ENCODE data around the gene CKS1B.
A peak's percentile ranks its signal among the peaks of the same experiment; 100 is the strongest.

The CKS1B gene

DNA sequence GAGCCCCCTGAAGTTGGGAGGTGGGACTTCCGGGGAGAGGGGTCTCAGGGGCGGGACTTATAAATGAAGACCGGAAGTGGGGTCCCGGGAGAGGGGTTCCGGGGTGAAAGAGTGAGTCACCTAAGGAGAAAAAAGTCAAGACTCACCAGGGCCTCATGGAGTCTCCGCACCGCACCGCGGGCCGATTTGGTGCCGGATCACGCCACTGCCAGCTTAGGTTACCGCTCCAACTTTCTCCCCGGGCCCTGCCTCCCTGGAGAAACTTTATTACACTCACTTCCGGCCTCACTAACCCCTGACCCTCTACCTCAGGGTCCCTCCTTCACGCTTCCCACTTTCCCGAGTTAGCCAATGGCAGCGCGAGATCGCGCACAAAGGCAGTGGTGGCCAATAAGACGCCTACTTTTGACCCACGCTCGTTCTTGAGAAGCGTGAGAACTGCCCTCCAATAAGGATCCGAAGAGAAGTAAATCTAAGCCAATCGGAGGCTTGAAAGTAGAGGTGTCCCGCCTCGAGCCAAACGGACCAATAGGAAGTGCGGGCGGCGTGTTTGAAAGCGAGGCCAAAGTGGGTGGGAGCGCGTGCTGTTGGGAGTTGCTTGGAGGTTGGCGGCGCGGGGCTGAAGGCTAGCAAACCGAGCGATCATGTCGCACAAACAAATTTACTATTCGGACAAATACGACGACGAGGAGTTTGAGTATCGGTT, at the start of gene CKS1B:
CKS1B (plus strand) TSS at position 580 of the 706 bp plus-strand sequence; CDS start at position 645, 65 bp downstream.
- no peaks in the 10 kb centered on the region for H3K9me3 ChIP-seq (ENCODE audit: low read depth, low read length)
- TF ChIP-seq EZH2 (IDR thresholded peaks at IDR 0.05) = no peak
- TF ChIP-seq POLR2AphosphoS5 (IDR thresholded peaks at IDR 0.05; ENCODE audit: borderline replicate concordance, low read depth, low read length) = peak; percentile 86; the same call in 1 of the 2 replicates
- TF ChIP-seq FOXP2 (optimal IDR thresholded peaks at IDR 0.05; ENCODE audit: control extremely low read depth, extremely low read length, insufficient read depth) = no peak
- peaks cover 25% of the 10 kb centered on the region for H3K36me3 ChIP-seq (ENCODE audit: insufficient read depth, low read length)
- H3K4me3 ChIP-seq = peak within 1 kb of the TSS; percentile 97
- peak; percentile 99 for DNase-seq (ENCODE audit: low read depth, low spot score)
- peak within 1 kb of the TSS; percentile 95 for H3K9ac ChIP-seq (ENCODE audit: insufficient read length)
- H3K27ac ChIP-seq = peak within 1 kb of the TSS; percentile 99

GRCh38 chr1:154925335-154926170, 48.9 kb upstream of the CKS1B start:
- H3K9ac ChIP-seq (ENCODE audit: insufficient read length) = no peak overlapping the region
- no peak overlapping the region for H3K4me3 ChIP-seq
- H3K27ac ChIP-seq = no peak overlapping the region
- H3K36me3 ChIP-seq (ENCODE audit: insufficient read depth, low read length) = peaks cover 36% of the 10 kb centered on the region; the same call in 1 of the 2 replicates
- H3K9me3 ChIP-seq (ENCODE audit: low read depth, low read length) = no peaks in the 10 kb centered on the region
- DNase-seq (ENCODE audit: low read depth, low spot score) = no peak
- TF ChIP-seq EZH2 (IDR thresholded peaks at IDR 0.05) (no peak), POLR2AphosphoS5 (IDR thresholded peaks at IDR 0.05; ENCODE audit: borderline replicate concordance, low read depth, low read length) (no peak), FOXP2 (optimal IDR thresholded peaks at IDR 0.05; ENCODE audit: control extremely low read depth, extremely low read length, insufficient read depth) (no peak)

- Histone ChIP-seq H3K27ac (no peak overlapping the region), H3K9me3 (ENCODE audit: low read depth, low read length) (no peaks in the 10 kb centered on the region), H3K4me3 (no peak overlapping the region), H3K9ac (ENCODE audit: insufficient read length) (no peak overlapping the region), H3K36me3 (ENCODE audit: insufficient read depth, low read length) (peaks cover 36% of the 10 kb centered on the region; the same call in 1 of the 2 replicates)
- DNase-seq (ENCODE audit: low read depth, low spot score) = no peak
- no peak for TF ChIP-seq EZH2 (IDR thresholded peaks at IDR 0.05)
- no peak for TF ChIP-seq FOXP2 (optimal IDR thresholded peaks at IDR 0.05; ENCODE audit: control extremely low read depth, extremely low read length, insufficient read depth)
- no peak for TF ChIP-seq POLR2AphosphoS5 (IDR thresholded peaks at IDR 0.05; ENCODE audit: borderline replicate concordance, low read depth, low read length)
Observed at GRCh38 chr1:154926201-154926600, 48.3 kb upstream of the CKS1B start.

- TF ChIP-seq FOXP2 (optimal IDR thresholded peaks at IDR 0.05; ENCODE audit: control extremely low read depth, extremely low read length, insufficient read depth) = no peak
- TF ChIP-seq EZH2 (IDR thresholded peaks at IDR 0.05) = no peak
- no peak for TF ChIP-seq POLR2AphosphoS5 (IDR thresholded peaks at IDR 0.05; ENCODE audit: borderline replicate concordance, low read depth, low read length)
- no peak for DNase-seq (ENCODE audit: low read depth, low spot score)
- peaks cover 10% of the 10 kb centered on the region; the same call in 1 of the 2 replicates for H3K36me3 ChIP-seq (ENCODE audit: insufficient read depth, low read length)
- H3K27ac ChIP-seq = no peak overlapping the region
- no peak overlapping the region for H3K9ac ChIP-seq (ENCODE audit: insufficient read length)
- no peak overlapping the region for H3K4me3 ChIP-seq
- no peaks in the 10 kb centered on the region for H3K9me3 ChIP-seq (ENCODE audit: low read depth, low read length)
Observed at GRCh38 chr1:154931940-154932487, 42.5 kb upstream of the CKS1B start.

GRCh38 chr1:154934358-154934948, 40.0 kb upstream of the CKS1B start:
- TF ChIP-seq EZH2 (IDR thresholded peaks at IDR 0.05) (no peak), FOXP2 (optimal IDR thresholded peaks at IDR 0.05; ENCODE audit: control extremely low read depth, extremely low read length, insufficient read depth) (no peak)
- DNase-seq (ENCODE audit: low read depth, low spot score) = no peak
- no peaks in the 10 kb centered on the region for H3K9me3 ChIP-seq (ENCODE audit: low read depth, low read length)
- H3K4me3 ChIP-seq = no peak overlapping the region
- no peak overlapping the region for H3K9ac ChIP-seq (ENCODE audit: insufficient read length)
- H3K36me3 ChIP-seq (ENCODE audit: insufficient read depth, low read length) = no peaks in the 10 kb centered on the region
- H3K27ac ChIP-seq = no peak overlapping the region

GRCh38 chr1:154935749-154936554, 38.5 kb upstream of the CKS1B start:
- Histone ChIP-seq H3K4me3 (peak overlapping the region; percentile 98), H3K36me3 (ENCODE audit: insufficient read depth, low read length) (no peaks in the 10 kb centered on the region), H3K9ac (ENCODE audit: insufficient read length) (peak overlapping the region; percentile 99), H3K9me3 (ENCODE audit: low read depth, low read length) (no peaks in the 10 kb centered on the region), H3K27ac (peak overlapping the region; percentile 99)
- no peak for DNase-seq (ENCODE audit: low read depth, low spot score)
- TF ChIP-seq EZH2 (IDR thresholded peaks at IDR 0.05) = no peak
- TF ChIP-seq FOXP2 (optimal IDR thresholded peaks at IDR 0.05; ENCODE audit: control extremely low read depth, extremely low read length, insufficient read depth) = no peak
- no peak for TF ChIP-seq POLR2AphosphoS5 (IDR thresholded peaks at IDR 0.05; ENCODE audit: borderline replicate concordance, low read depth, low read length)

DNA sequence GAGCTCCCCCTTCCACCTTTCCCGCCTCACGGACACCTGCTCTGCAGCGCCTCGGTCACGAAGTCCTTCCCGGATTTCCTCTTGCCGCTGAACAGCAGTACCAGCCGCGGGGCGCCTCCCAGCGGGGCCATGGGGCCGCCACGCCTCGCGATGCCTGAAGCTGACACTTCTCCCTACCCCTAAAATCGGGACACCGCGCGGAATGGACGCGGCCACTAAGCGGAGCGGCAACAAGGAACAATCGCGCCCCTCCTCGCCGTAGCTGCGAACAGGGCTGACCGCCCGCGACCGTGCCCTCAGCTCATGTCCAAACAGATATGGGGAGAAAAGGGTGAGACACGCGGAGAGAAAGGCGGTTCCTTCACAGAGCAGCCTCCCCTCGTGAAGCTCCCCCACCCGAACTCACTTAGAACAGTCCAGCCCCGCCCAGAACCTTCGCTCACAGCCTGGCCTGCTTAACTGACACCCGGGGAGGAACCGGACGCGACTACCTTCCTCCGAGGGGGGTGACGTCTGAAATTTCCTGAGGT, 37.9 kb upstream of the CKS1B start, which contains the start of gene PMVK:
PMVK (minus strand) TSS at position 165 of the 530 bp plus-strand sequence; CDS start at position 131, 34 bp downstream.
- H3K4me3 ChIP-seq = peak within 1 kb of the TSS; percentile 98
- TF ChIP-seq POLR2AphosphoS5 (IDR thresholded peaks at IDR 0.05; ENCODE audit: borderline replicate concordance, low read depth, low read length) (peak; percentile 78), EZH2 (IDR thresholded peaks at IDR 0.05) (no peak)
- H3K36me3 ChIP-seq (ENCODE audit: insufficient read depth, low read length) = no peaks in the 10 kb centered on the region
- peak within 1 kb of the TSS; percentile 99 for H3K27ac ChIP-seq
- DNase-seq (ENCODE audit: low read depth, low spot score) = peak; percentile 90
- H3K9ac ChIP-seq (ENCODE audit: insufficient read length) = peak within 1 kb of the TSS; percentile 99
- no peaks in the 10 kb centered on the region for H3K9me3 ChIP-seq (ENCODE audit: low read depth, low read length)
